IPS DF 19.7 (cell line): ENCODE data around the gene CHRNA4.
"Not testable (repeated sequence)": the region's sequence is repeated elsewhere in the genome, so short reads cannot be mapped to it uniquely, and the experiment has no call there.

Experiments used
- DNase-seq: peaks from one replicate; pipeline ENCODE4 v3.0.0-alpha.2; 2013; ENCODE audit warnings: low read depth, low spot score

Gene CHRNA4

DNA sequence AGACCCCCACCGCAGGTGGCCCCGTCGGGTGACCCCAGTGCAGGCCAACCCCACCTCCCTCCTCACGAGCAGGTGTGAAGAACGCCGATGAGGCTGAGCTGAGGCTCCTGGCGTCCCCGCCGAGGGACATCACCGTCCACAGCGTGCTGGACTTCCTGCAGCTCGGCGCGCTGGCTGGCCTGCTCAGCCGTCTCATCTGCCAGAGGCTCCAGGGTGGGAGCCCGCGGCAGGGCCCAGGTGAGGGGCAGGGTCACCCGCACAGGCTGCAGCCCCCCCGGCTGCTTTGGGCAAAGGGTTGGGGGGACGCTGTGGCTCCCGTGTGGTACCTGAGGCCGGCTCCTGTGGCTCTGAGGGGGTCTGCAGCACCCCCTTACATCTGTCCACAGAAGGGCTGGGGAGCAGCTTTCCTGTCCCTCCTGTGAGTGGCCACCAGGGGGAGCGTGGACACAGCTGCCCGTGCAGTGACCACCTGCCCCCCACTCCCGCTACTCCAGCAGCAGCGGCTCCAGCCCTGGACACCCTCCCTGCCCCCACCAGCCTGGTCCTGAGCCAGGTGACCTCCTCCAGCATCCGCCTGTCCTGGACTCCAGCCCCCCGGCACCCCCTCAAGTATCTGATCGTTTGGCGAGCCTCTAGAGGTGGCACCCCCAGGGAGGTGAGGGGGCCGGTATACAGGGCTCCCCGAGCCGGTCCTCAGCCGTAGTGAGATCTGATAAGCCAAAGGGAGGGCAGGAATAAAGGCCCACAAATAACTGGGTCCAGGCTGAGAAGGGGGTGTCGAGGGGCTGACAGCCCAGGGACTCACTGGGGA is 51.7 kb downstream of the CHRNA4 start:
- DNase-seq = no peak

DNA sequence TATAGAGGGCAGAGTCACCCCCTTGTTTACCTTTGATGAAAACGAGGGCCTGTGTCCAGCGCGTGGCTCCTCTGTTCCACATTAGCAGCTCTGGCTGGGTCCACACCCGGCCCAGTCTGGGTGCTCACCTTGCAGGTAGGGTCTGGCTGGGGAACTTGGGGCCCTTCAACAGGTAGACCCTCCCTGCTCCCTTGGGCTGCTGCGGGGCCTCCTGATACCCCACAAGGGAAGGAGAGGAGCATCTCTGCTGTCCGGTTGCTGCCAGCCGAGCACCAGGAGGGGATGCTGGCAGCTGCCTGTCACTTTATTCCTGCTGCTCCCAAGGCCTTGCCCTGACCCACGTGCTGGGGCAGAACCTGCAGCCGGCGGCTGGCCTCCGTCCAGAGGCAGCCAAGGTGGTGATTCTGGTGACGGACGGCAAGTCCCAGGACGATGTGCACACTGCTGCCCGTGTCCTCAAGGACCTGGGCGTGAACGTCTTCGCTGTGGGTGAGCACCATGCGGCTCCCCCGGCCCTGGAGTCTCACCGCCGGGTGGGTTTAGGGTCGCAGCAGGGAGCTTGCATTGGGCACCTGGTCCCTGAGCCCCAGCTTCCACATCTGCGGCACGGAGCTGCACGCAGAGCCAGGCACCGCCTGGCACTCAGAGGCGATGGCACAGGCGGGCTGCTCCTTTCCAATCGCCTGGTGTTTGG is 52.8 kb downstream of the CHRNA4 start:
- no peak for DNase-seq

DNA sequence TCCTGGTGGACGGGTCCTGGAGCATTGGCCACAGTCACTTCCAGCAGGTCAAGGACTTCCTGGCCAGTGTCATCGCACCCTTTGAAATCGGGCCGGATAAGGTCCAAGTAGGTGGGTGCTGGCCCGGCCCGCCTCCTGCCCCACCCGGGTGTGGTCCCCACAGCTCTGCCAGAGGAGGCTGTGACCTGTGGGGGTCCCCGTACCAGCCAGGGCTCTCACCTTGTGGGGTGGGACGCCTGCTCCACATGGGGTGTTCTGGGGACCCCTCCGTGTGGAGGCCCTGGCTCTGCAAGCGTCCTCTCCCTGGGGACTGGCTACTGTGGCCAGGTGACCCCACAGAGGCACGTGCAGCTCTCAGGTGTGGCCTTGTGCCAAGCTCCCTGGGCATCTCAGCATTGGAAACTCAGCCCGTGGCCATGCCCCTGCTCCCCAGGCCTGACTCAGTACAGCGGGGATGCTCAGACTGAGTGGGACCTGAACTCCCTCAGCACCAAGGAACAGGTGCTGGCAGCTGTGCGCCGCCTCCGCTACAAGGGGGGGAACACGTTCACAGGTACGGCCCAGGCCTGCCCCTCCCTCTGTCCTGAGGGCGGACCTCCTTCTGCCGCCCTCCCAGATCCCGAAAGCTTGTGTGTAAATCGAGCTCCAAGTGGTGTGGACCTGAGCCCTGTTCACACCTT is 53.5 kb downstream of the CHRNA4 start:
- no peak for DNase-seq

GRCh38 chr20:63306673-63307537 is 54.2 kb downstream of the CHRNA4 start:
- DNase-seq = no peak

- DNase-seq = not testable (repeated sequence)
Observed at GRCh38 chr20:63305933-63306672, 55.0 kb downstream of the CHRNA4 start.

DNA sequence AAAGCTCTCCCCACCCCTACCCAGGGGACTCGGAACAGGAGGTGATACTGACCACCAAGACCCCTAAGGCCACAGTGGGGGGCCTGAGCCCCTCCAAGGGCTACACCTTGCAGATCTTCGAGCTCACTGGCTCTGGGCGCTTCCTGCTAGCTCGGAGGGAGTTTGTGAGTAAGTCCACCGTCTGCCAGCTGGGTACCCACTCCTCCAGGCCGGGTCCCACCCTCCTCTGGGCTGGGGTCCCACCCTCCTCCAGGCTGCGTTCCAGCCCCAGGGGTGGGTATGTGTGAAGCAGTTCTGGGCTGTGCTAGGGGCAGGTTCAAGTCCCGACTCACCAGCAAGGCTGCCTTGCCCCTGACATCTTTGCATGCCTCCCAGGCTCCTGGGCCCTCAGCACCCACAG is 55.8 kb downstream of the CHRNA4 start:
- DNase-seq = no peak

DNA sequence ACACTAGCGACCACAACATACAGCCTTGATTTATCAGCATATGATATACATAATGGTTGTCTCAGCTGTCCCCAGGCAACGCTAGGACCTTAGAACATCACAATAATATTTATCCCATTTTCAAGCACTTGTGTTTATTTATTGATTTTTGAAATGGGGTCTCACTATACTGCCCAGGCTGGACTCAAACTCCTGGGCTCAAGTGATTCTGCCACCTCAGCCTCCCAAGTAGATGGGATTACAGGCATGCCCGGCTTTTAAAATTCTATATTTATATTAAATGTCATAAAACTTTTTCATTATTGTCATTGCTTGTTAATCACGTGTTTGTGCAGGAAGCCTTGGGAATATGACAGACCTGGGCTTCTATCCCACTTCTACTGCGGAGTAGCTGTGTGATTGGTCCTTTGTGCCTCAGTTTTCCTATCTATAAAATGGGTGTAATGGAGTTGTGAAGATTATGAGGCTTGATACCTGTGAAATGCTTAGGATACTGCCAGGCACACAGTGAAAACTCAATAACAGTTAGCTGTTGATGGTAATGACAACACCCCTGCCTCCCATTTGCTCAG is 58.0 kb downstream of the CHRNA4 start:
- no peak for DNase-seq

DNA sequence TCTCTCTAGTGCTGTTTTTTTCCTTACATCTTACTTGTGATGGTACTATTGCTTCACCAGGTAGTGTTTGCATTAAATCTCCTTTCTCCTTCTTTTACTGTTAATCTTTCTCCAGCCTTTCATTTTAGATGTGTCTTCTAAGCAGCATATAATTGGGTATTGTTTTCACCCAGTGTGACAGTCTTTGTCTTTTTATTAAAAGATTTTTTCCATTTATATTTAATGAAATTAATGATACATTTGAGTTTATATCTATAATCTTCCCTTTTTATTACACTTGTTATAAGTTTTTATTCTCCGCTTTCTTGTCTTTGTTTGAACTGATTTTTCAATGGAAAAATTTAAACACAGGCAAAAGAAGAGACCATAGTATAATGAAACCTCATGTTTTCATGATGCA is 59.5 kb downstream of the CHRNA4 start:
- no peak for DNase-seq

GRCh38 chr20:63298731-63299312 is 62.3 kb downstream of the CHRNA4 start:
- no peak for DNase-seq

DNA sequence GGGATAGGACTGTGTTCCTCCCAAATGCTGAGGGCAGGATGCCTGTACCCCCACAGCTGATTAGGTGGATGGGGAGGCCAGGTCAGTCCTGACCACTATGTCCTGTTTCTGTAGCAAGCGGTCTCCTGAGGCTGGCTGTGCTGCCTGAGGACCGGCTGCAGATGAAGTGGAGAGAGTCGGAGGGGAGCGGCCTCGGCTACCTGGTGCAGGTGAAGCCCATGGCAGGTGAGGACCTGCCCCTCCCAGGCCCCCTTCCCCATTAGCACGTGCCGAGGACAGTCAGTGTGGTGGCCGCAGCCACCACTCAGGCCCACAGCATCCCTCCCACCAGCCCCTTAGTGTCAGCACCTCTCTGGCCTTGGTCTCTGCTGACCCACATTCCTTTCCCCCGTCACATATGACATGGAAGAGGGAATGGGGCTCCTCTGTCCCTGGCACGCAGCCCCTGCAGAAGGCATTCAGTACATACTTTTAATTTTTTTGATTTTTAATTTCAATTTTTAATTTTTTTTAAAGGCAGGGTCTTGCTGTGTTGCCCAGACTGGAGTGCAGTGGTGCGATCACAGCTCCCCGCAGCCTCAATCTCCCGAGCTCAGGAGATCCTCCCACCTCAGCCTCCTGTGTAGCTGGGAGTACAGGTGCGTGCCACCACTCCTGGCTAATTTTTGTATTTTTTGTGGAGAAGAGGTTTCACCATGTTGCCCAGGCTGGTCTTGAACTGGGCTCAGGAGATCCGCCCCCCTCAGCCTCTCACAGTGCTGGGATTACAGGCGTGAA is 63.2 kb downstream of the CHRNA4 start:
- no peak for DNase-seq

GRCh38 chr20:63297371-63297781 is 63.8 kb downstream of the CHRNA4 start:
- DNase-seq = no peak

DNA sequence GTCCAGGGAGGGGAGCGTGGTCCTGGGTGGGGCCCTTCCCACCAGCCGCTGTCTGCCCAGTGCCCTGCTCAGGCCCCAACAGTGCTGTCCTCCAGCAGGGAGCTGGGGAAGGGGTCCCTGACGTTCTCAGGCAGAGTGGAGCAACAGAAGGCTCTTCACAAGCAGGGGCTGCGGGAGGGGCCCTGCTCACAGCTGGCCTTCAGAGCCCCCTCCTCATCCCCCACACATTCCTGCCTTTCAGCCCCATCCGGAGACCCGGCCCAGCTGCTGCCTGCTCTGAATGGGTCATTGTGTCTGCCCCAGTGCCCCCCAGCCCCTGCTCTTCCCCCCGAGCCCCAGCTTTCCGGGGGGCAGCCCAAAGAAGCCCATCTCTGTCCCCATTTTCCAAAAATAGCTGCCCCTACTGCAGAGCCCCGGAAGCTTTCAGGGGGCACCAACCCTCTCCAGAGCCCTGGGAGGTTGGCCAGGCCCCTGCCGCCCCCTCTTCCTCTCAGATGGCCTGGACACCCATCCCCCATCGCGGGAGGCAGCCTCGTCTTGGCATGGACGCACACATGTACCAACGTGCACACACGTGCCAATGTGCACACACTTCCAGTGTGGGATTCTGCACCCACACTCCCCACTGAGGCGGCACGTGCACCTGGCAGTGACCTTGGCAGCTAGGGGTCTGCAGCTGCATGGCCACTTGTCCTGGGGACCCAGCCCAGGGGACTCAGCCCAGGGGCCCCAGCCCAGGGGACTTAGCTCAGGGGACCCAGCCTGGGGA is 64.4 kb downstream of the CHRNA4 start:
- no peak for DNase-seq

GRCh38 chr20:63295846-63296245 is 65.3 kb downstream of the CHRNA4 start:
- DNase-seq = no peak

- DNase-seq = no peak
Observed at GRCh38 chr20:63295422-63295821, 65.7 kb downstream of the CHRNA4 start.

GRCh38 chr20:63295018-63295417 is 66.1 kb downstream of the CHRNA4 start:
- no peak for DNase-seq

GRCh38 chr20:63294536-63294900 is 66.6 kb downstream of the CHRNA4 start:
- DNase-seq = no peak

- no peak for DNase-seq
Observed at GRCh38 chr20:63293871-63294535, 67.1 kb downstream of the CHRNA4 start.

GRCh38 chr20:63293456-63293855 is 67.7 kb downstream of the CHRNA4 start:
- DNase-seq = no peak
